Measurements from ENCODE around the gene GRIK4. TPM values are rescaled to one million over a fixed set of nuclear protein-coding genes. Genes with fewer than 3 reads are reported as not detected.

GRIK4 gene
- total and polyA plus RNA-seq, 4 donors: 0.05 to 0.25 (median 0.06) TPM; not detected in 1

DNA sequence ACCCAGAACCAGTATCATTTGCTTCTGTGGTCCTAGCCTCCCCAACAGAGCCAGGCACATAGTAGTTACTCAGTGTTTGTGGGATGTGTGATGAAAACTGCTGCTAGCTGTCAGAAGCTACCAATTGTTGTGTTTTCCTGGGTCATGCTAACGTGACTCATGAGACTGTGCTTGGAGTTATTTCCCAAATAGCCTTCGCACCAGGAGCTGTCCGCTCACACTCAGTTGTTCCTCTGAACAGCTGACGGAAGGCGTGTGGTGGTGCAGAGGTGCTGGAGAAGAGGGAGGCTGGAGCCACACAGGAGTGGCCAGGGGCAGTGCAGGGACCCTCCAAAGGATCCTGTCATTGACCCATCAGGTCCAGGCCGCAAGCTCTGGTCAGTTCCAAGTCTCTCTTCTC is 458.4 kb downstream of the GRIK4 start:
- H3K4me1 ChIP-seq (ENCODE audit: control insufficient read depth in 4 of 4, insufficient read depth in 4 of 4, low read length in 3 of 4): no peaks in the 10 kb centered on the region
- 92% methylated on average over 6 of the region's 6 CpGs for WGBS
- H3K4me3 ChIP-seq (ENCODE audit: low read depth in 1 of 3, low read length in 3 of 3): no peak overlapping the region
- H3K36me3 ChIP-seq (ENCODE audit: control insufficient read depth in 4 of 4, insufficient read depth in 3 of 4, low read depth in 1 of 4, low read length in 3 of 4): no peaks in the 10 kb centered on the region
- no peak for DNase-seq (ENCODE audit: low spot score)
- no peaks in the 10 kb centered on the region for H3K27me3 ChIP-seq (ENCODE audit: control insufficient read depth in 4 of 4, insufficient read depth in 4 of 4, low read length in 3 of 4)
- H3K9ac ChIP-seq (ENCODE audit: low read depth in 1 of 2, low read length in 2 of 2): no peak overlapping the region
- no peak overlapping the region for H3K27ac ChIP-seq (ENCODE audit: low read depth in 1 of 2, low read length in 2 of 2)
- TF ChIP-seq ATF3 (IDR thresholded peaks at IDR 0.05): no peak
- no peak for TF ChIP-seq TAF1 (conservative IDR thresholded peaks at IDR 0.05)
- TF ChIP-seq, protein P1, sequence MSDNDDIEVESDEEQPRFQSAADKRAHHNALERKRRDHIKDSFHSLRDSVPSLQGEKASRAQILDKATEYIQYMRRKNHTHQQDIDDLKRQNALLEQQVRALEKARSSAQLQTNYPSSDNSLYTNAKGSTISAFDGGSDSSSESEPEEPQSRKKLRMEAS (IDR thresholded peaks at IDR 0.05): no peak
- TF ChIP-seq JUND (IDR thresholded peaks at IDR 0.05): no peak
- no peak for TF ChIP-seq SP1 (IDR thresholded peaks at IDR 0.05)
- no peak for TF ChIP-seq REST (IDR thresholded peaks at IDR 0.05)
- no peak for TF ChIP-seq HNF4A (conservative IDR thresholded peaks at IDR 0.05)
- TF ChIP-seq RXRA (IDR thresholded peaks at IDR 0.05): no peak
- TF ChIP-seq CTCF (IDR thresholded peaks at IDR 0.05; ENCODE audit: low read depth, low read length, missing input control): no peak
- no peak for TF ChIP-seq RAD21 (IDR thresholded peaks at IDR 0.05)
- no peak for TF ChIP-seq GABPA (IDR thresholded peaks at IDR 0.05 in 1 of 2, conservative IDR thresholded peaks at IDR 0.05 in 1 of 2)
- TF ChIP-seq YY1 (IDR thresholded peaks at IDR 0.05): no peak
- no peak for TF ChIP-seq FOXA1 (IDR thresholded peaks at IDR 0.05)
- no peak for TF ChIP-seq HNF4G (IDR thresholded peaks at IDR 0.05)
- no peak for TF ChIP-seq FOXA2 (IDR thresholded peaks at IDR 0.05)
- H3K9me3 ChIP-seq (ENCODE audit: control insufficient read depth in 4 of 4, low read length in 3 of 4): no peaks in the 10 kb centered on the region

GRCh38 chr11:120971825-120972224 is 460.3 kb downstream of the GRIK4 start:
- H3K9me3 ChIP-seq (ENCODE audit: control insufficient read depth in 4 of 4, low read length in 3 of 4): no peaks in the 10 kb centered on the region
- H3K4me1 ChIP-seq (ENCODE audit: control insufficient read depth in 4 of 4, insufficient read depth in 4 of 4, low read length in 3 of 4): no peaks in the 10 kb centered on the region
- H3K36me3 ChIP-seq (ENCODE audit: control insufficient read depth in 4 of 4, insufficient read depth in 3 of 4, low read depth in 1 of 4, low read length in 3 of 4): no peaks in the 10 kb centered on the region
- no peak for DNase-seq (ENCODE audit: low spot score)
- no peak overlapping the region for H3K9ac ChIP-seq (ENCODE audit: low read depth in 1 of 2, low read length in 2 of 2)
- no peak overlapping the region for H3K4me3 ChIP-seq (ENCODE audit: low read depth in 1 of 3, low read length in 3 of 3)
- no peaks in the 10 kb centered on the region for H3K27me3 ChIP-seq (ENCODE audit: control insufficient read depth in 4 of 4, insufficient read depth in 4 of 4, low read length in 3 of 4)
- no peak overlapping the region for H3K27ac ChIP-seq (ENCODE audit: low read depth in 1 of 2, low read length in 2 of 2)
- 86% methylated on average over 4 of the region's 4 CpGs for WGBS
- TF ChIP-seq EGR1 (IDR thresholded peaks at IDR 0.05; ENCODE audit: low read depth in 2 of 2): no peak
- no peak for TF ChIP-seq RXRA (IDR thresholded peaks at IDR 0.05)
- TF ChIP-seq NR2F2 (IDR thresholded peaks at IDR 0.05): no peak
- no peak for TF ChIP-seq JUND (IDR thresholded peaks at IDR 0.05)
- TF ChIP-seq, protein P2, sequence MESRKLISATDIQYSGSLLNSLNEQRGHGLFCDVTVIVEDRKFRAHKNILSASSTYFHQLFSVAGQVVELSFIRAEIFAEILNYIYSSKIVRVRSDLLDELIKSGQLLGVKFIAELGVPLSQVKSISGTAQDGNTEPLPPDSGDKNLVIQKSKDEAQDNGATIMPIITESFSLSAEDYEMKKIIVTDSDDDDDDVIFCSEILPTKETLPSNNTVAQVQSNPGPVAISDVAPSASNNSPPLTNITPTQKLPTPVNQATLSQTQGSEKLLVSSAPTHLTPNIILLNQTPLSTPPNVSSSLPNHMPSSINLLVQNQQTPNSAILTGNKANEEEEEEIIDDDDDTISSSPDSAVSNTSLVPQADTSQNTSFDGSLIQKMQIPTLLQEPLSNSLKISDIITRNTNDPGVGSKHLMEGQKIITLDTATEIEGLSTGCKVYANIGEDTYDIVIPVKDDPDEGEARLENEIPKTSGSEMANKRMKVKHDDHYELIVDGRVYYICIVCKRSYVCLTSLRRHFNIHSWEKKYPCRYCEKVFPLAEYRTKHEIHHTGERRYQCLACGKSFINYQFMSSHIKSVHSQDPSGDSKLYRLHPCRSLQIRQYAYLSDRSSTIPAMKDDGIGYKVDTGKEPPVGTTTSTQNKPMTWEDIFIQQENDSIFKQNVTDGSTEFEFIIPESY (IDR thresholded peaks at IDR 0.05): no peak
- no peak for TF ChIP-seq HNF4G (IDR thresholded peaks at IDR 0.05)
- TF ChIP-seq GABPA (IDR thresholded peaks at IDR 0.05 in 1 of 2, conservative IDR thresholded peaks at IDR 0.05 in 1 of 2): no peak
- no peak for TF ChIP-seq ATF3 (IDR thresholded peaks at IDR 0.05)
- no peak for TF ChIP-seq REST (IDR thresholded peaks at IDR 0.05)
- TF ChIP-seq, protein P1 (IDR thresholded peaks at IDR 0.05): no peak
- no peak for TF ChIP-seq YY1 (IDR thresholded peaks at IDR 0.05)

Measured in liver (tissue), 9 donors.